SH-SY5Y (cell line): ENCODE results near the gene HOXB3.

Source experiments
- GATA2 ChIP-seq: IDR thresholded peaks from 2 replicates; pipeline ENCODE4 v1.6.1; 2011; ENCODE audit warnings: mild to moderate bottlenecking, low read depth, low read length
- GATA3 ChIP-seq: IDR thresholded peaks from 2 replicates; pipeline ENCODE4 v1.6.1; 2011; ENCODE audit warnings: low read depth, mild to moderate bottlenecking, low read length, moderate library complexity

DNA sequence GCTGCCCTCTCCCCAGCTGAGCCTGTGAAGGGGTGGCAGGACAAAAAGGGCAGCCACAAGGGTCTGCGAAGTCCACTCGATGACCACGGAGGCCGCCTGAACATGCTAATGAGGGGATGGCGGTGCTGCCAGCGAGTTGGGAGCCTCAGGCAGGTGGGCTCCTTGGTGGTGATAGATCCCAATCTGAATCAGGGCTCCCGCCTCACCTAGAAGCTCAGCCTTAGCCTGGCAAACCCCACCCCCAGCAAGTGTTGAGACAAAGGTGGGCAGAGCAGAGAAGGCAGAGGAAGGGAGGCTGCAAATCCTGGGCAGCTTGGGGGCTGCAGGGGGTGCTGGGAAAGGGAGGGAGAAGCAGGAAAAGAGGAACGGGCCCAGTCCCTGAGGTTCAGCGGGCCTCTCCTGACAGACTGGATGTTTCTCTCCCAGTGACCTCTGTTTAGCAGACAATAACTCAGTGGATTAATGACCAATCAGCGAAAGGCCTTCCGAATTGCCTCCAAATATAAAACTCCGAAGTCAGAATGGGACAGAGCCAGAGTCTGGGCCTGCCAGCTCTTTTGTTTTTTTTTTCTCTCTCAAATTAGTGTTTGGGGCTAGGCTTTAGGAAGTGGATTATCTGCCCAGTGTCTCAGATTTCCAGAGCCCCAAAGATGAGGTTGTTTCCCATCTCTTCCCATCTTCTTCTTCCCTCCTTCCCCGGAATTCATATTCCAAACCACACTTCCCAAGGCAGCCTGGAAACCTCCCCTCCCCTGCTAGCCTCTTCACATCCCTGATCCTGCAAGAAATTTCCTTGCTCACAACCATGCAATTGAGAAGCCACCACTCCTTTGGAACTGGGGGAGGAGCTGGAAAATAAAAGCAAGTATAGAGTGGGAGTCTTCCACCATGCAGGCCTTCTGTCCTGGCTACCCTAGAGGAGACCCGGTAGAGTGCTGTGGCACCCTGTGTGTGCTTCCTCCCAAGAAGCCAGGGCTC, 29.9 kb downstream of the HOXB3 start:
- TF ChIP-seq GATA2 (no peak), GATA3 (no peak)
